IMR-90 (cell line): ENCODE results near the gene C17orf50. TPM values are rescaled to one million over a fixed set of nuclear protein-coding genes. Genes with fewer than 3 reads are reported as not detected.

Source experiments
- ATAC-seq: fragments of 200-7000 bp; cut with Tn5 transposase; 2 replicates; pipeline ENCODE4 v1.9.1; 2020; ENCODE audit warnings: low read depth, mild to moderate bottlenecking, moderate library complexity
- BruUV-seq: library from RNA; stranded (reverse); fragments of 400-500 nt; replicated peaks from 2 replicates; lab custom pipeline; 2021; lab: Mats Ljungman, UMichigan
- CTCF ChIA-PET: fragments of 300-600 bp; formaldehyde crosslinking; extraction: SDS; loops from one replicate; lab custom pipeline; 2021; ENCODE audit warnings: antibody characterized with exemption; lab: Yijun Ruan, JAX
- POLR2A ChIA-PET: fragments of 300-600 bp; sonication (Branson Sonifier 250); formaldehyde crosslinking; loops from one replicate; lab custom pipeline; 2022; ENCODE audit warnings: antibody characterized with exemption; ENCODE audit not compliant: unreplicated experiment; lab: Charles Lee
- DNase-seq: peaks from one replicate; pipeline ENCODE4 v3.0.0; 2013
- H2AFZ ChIP-seq: replicated peaks from 2 replicates; pipeline ENCODE3; 2013; ENCODE audit warnings: low read length, mild to moderate bottlenecking; ENCODE audit not compliant: poor library complexity
- H2AK5ac ChIP-seq: 2 replicates; pipeline ENCODE4 v1.6.1; 2013; ENCODE audit warnings: low read depth, low read length, inconsistent platforms
- H2AK9ac ChIP-seq: replicated peaks from 2 replicates; pipeline ENCODE3; 2013; ENCODE audit warnings: mild to moderate bottlenecking, low read depth, low read length, moderate library complexity; ENCODE audit not compliant: poor library complexity
- H2BK120ac ChIP-seq: 2 replicates; pipeline ENCODE4 v1.6.1; 2013; ENCODE audit warnings: low read depth, low read length, inconsistent platforms
- H2BK15ac ChIP-seq: 3 replicates; pipeline ENCODE4 v1.6.1; 2013; ENCODE audit warnings: low read depth, low read length, inconsistent platforms
- H2BK20ac ChIP-seq: 2 replicates; pipeline ENCODE4 v1.6.1; 2013; ENCODE audit warnings: low read depth, mild to moderate bottlenecking, inconsistent platforms, low read length, moderate library complexity
- H2BK5ac ChIP-seq: 2 replicates; pipeline ENCODE4 v1.6.1; 2013; ENCODE audit warnings: mild to moderate bottlenecking, low read depth, low read length, inconsistent platforms; ENCODE audit not compliant: poor library complexity, severe bottlenecking
- H3K14ac ChIP-seq: replicated peaks from 2 replicates; pipeline ENCODE4 v1.6.1; 2013; ENCODE audit warnings: low read depth, low read length, inconsistent platforms
- H3K18ac ChIP-seq: 2 replicates; pipeline ENCODE4 v1.6.1; 2013; ENCODE audit warnings: low read depth, low read length, control low read depth
- H3K23ac ChIP-seq: 2 replicates; pipeline ENCODE4 v1.6.1; 2013; ENCODE audit warnings: low read depth, low read length, inconsistent platforms
- H3K27ac ChIP-seq: 2 replicates; pipeline ENCODE4 v1.5.1; 2013; ENCODE audit warnings: mild to moderate bottlenecking, control low read depth, low read length; ENCODE audit not compliant: insufficient read depth
- H3K27me3 ChIP-seq: 2 replicates; pipeline ENCODE4 v1.6.1; 2013; ENCODE audit warnings: low read length; ENCODE audit not compliant: control insufficient read depth, insufficient read depth
- H3K36me3 ChIP-seq: 2 replicates; pipeline ENCODE4 v1.6.1; 2013; ENCODE audit warnings: low read length, mixed read lengths; ENCODE audit not compliant: control insufficient read depth, insufficient read depth
- H3K4ac ChIP-seq: 2 replicates; pipeline ENCODE4 v1.6.1; 2013; ENCODE audit warnings: low read depth, low read length, inconsistent platforms
- H3K4me1 ChIP-seq: 2 replicates; pipeline ENCODE4 v1.6.1; 2013; ENCODE audit warnings: low read length, mixed read lengths; ENCODE audit not compliant: control insufficient read depth, insufficient read depth
- H3K4me2 ChIP-seq: 2 replicates; pipeline ENCODE4 v1.6.1; 2013; ENCODE audit warnings: low read depth, mild to moderate bottlenecking, control low read depth, low read length, moderate library complexity
- H3K4me3 ChIP-seq: 2 replicates; pipeline ENCODE4 v1.5.1; 2013; ENCODE audit warnings: low read depth, mild to moderate bottlenecking, control low read depth, low read length, moderate library complexity; ENCODE audit not compliant: insufficient read depth
- H3K56ac ChIP-seq: 2 replicates; pipeline ENCODE4 v1.6.1; 2013; ENCODE audit warnings: low read length, inconsistent platforms; ENCODE audit not compliant: insufficient read depth; ENCODE audit errors: extremely low read depth
- H3K79me1 ChIP-seq, 2 experiments: 2 replicates each; pipeline ENCODE4 v1.6.1; 2013; ENCODE audit warnings: low read length in 2 of 2, inconsistent platforms in 1 of 2, low read depth in 1 of 2
- H3K9ac ChIP-seq: 2 replicates; pipeline ENCODE4 v1.6.1; 2013; ENCODE audit warnings: low read depth, low read length, control low read depth
- H3K9me1 ChIP-seq: 2 replicates; pipeline ENCODE4 v1.6.1; 2013; ENCODE audit warnings: low read length, inconsistent platforms; ENCODE audit not compliant: insufficient read depth
- H3K9me3 ChIP-seq: 2 replicates; pipeline ENCODE4 v1.6.1; 2013; ENCODE audit warnings: low read length; ENCODE audit not compliant: control insufficient read depth, insufficient read depth
- H4K20me1 ChIP-seq: 2 replicates; pipeline ENCODE4 v1.6.1; 2013; ENCODE audit warnings: low read length, inconsistent platforms; ENCODE audit not compliant: insufficient read depth
- H4K5ac ChIP-seq: 2 replicates; pipeline ENCODE4 v1.6.1; 2013; ENCODE audit warnings: mild to moderate bottlenecking, low read depth, low read length, control low read depth
- H4K8ac ChIP-seq, 2 experiments: 2 replicates each; pipeline ENCODE4 v1.6.1; 2013; ENCODE audit warnings: low read depth in 2 of 2, low read length in 2 of 2, control low read depth in 1 of 2, inconsistent platforms in 1 of 2
- H4K91ac ChIP-seq: 2 replicates; pipeline ENCODE4 v1.6.1; 2013; ENCODE audit warnings: low read depth, low read length, inconsistent platforms; ENCODE audit not compliant: insufficient read depth
- CEBPB ChIP-seq: IDR thresholded peaks from 2 replicates; pipeline ENCODE4 v1.6.1; 2012; ENCODE audit warnings: low read depth, low read length, improper control_type of control experiment
- CHD1 ChIP-seq: IDR thresholded peaks from 2 replicates; pipeline ENCODE4 v1.6.1; 2012; ENCODE audit warnings: low read depth, low read length, improper control_type of control experiment
- CTCF ChIP-seq: conservative IDR thresholded peaks from 2 replicates; pipeline ENCODE4 v1.5.1; 2012; ENCODE audit warnings: mild to moderate bottlenecking, low read depth, low read length, improper control_type of control experiment
- FOS ChIP-seq: fragments of 150-350 bp; IDR thresholded peaks from 2 replicates; pipeline ENCODE4 v1.6.1; 2016; ENCODE audit warnings: low read depth, low read length
- MAFK ChIP-seq: IDR thresholded peaks from 2 replicates; pipeline ENCODE4 v1.6.1; 2012; ENCODE audit warnings: low read depth, low read length, improper control_type of control experiment
- MXI1 ChIP-seq: IDR thresholded peaks from 2 replicates; pipeline ENCODE4 v1.6.1; 2012; ENCODE audit warnings: low read depth, mild to moderate bottlenecking, low read length, moderate library complexity, borderline replicate concordance
- NFE2L2 ChIP-seq: fragments of 150-350 bp; IDR thresholded peaks from 2 replicates; pipeline ENCODE4 v1.6.1; 2016; ENCODE audit warnings: low read depth, mild to moderate bottlenecking, low read length
- POLR2A ChIP-seq: IDR thresholded peaks from 2 replicates; pipeline ENCODE4 v1.6.1; 2012; ENCODE audit warnings: mild to moderate bottlenecking, low read depth, low read length
- RCOR1 ChIP-seq: IDR thresholded peaks from 2 replicates; pipeline ENCODE4 v1.6.1; 2012; ENCODE audit warnings: mild to moderate bottlenecking, low read length, improper control_type of control experiment; ENCODE audit not compliant: insufficient replicate concordance
- RFX5 ChIP-seq: IDR thresholded peaks from 2 replicates; pipeline ENCODE4 v1.8.0; 2012; ENCODE audit warnings: low read depth, mild to moderate bottlenecking, low read length, moderate library complexity
- SMC3 ChIP-seq: fragments of 150-350 bp; IDR thresholded peaks from 2 replicates; pipeline ENCODE4 v1.6.1; 2016; ENCODE audit warnings: low read depth, mild to moderate bottlenecking, antibody characterized with exemption, low read length, moderate library complexity
- USF2 ChIP-seq: fragments of 150-350 bp; IDR thresholded peaks from 2 replicates; pipeline ENCODE4 v1.6.1; 2017; ENCODE audit warnings: mild to moderate bottlenecking, antibody characterized with exemption, low read length, low read depth
- WGBS, 2 experiments: methylation state at CpG; one replicate each; pipeline versions ENCODE4 v1.1.5 to v1.1.7; 2013; ENCODE audit warnings: missing lambda C conversion rate in 2 of 2; ENCODE audit not compliant: insufficient read length in 1 of 2; ENCODE audit errors: extremely low coverage in 2 of 2; 5-methylcytosine and 5-hydroxymethylcytosine counted together
- dilution Hi-C: fragments of 300-500 bp; cut with HindIII; formaldehyde crosslinking; loops from one replicate; pipeline ENCODE4 v1.14.3; 2018; ENCODE audit warnings: low sequenced_read_pairs; ENCODE audit not compliant: unreplicated experiment
- in situ Hi-C: fragments of 300-500 bp; cut with MboI; formaldehyde crosslinking; loops from 3 replicates; pipeline ENCODE4 v1.14.3; 2019; ENCODE audit warnings: low sequenced_read_pairs, inconsistent platforms, mixed read lengths
- intact Hi-C: fragments of 100-400 bp; cut with micrococcal nuclease; formaldehyde crosslinking; loops from 2 replicates; pipeline ENCODE4 v1.10.0; 2022
- polyA plus RNA-seq, 3 experiments: library from polyadenylated mRNA; depleted of rRNA; stranded (reverse); fragments of >200 nt; gene quantifications; 2 replicates each; pipeline ENCODE4 v1.2.3, GENCODE V29; 2012; ENCODE audit warnings: low replicate concordance in 1 of 3
- total RNA-seq: library from RNA; depleted of rRNA; stranded (reverse); fragments of >200 nt; gene quantifications from 2 replicates; pipeline ENCODE4 v1.2.3, GENCODE V29; 2012

The C17orf50 gene
- total and polyA plus RNA-seq, 2 of the 4 experiments (the other 2 are of a cell fraction) = not detected

- H2BK5ac ChIP-seq = no peak overlapping the region
- H4K5ac ChIP-seq = no peak overlapping the region
- WGBS, 2 experiments = no CpG with 5 or more reads among the region's 1 CpG
- TF ChIP-seq NFE2L2 = no peak
- no peak for TF ChIP-seq FOS
- TF ChIP-seq RFX5 = no peak
- no peak for TF ChIP-seq RCOR1
- no peak for TF ChIP-seq MAFK
- TF ChIP-seq CTCF = no peak
- no peak for TF ChIP-seq CHD1
- TF ChIP-seq SMC3 = no peak
- no peak for TF ChIP-seq MXI1
- no peak for TF ChIP-seq CEBPB
- no peak for TF ChIP-seq USF2
- no peak for TF ChIP-seq POLR2A
- no peak overlapping the region for H2BK20ac ChIP-seq
- in situ Hi-C loops (no loop called here), intact Hi-C loops (no loop called here), dilution Hi-C loops (no loop called here)
- H2BK120ac ChIP-seq = no peak overlapping the region
- no peak overlapping the region for H3K56ac ChIP-seq
- no peak overlapping the region for H3K14ac ChIP-seq
- H3K36me3 ChIP-seq = no peaks in the 10 kb centered on the region
- H3K27ac ChIP-seq = no peak overlapping the region
- H4K20me1 ChIP-seq = no peaks in the 10 kb centered on the region
- ATAC-seq (no peak), DNase-seq (no peak)
- no peak overlapping the region for H3K4ac ChIP-seq
- no TSS peak for BruUV-seq
- no peak overlapping the region for H2AFZ ChIP-seq
- ChIA-PET CTCF (interaction anchor here (1.0 kb wide), 1 partner anchor 33 kb away, joined by 5 read pairs; no protein-coding TSS in a partner anchor), POLR2A (interaction anchor here (0.7 kb wide), 1 partner anchor 12 kb away, joined by 3 read pairs; the partner anchor contains the start of gene TAF15)
- H2BK15ac ChIP-seq = no peak overlapping the region
- no peak overlapping the region for H2AK5ac ChIP-seq
- no peaks in the 10 kb centered on the region for H3K9me3 ChIP-seq
- H2AK9ac ChIP-seq = no peak overlapping the region
- H3K27me3 ChIP-seq = peaks cover 65% of the 10 kb centered on the region
- no peaks in the 10 kb centered on the region for H3K9me1 ChIP-seq
- no peak overlapping the region for H4K91ac ChIP-seq
- H4K8ac ChIP-seq = no peak overlapping the region
- no peaks in the 10 kb centered on the region for H3K79me1 ChIP-seq
- H3K23ac ChIP-seq = no peak overlapping the region
- H3K4me2 ChIP-seq = no peak overlapping the region
- no peak overlapping the region for H3K4me3 ChIP-seq
- no peaks in the 10 kb centered on the region; the same call in 1 of the 2 replicates for H3K4me1 ChIP-seq
- no peak overlapping the region for H3K18ac ChIP-seq
- H3K9ac ChIP-seq = no peak overlapping the region
Measured at GRCh38 chr17:35796942-35797341, 36.3 kb downstream of the C17orf50 start.
